ENCODE data around the gene DOCK10.

Gene DOCK10

GRCh38 chr2:225009768-225010167, 32.5 kb downstream of the DOCK10 start:
- DNase-seq, result no peak

- DNase-seq, result no peak
These were observed 33.3 kb downstream of the DOCK10 start for GRCh38 chr2:225008935-225009334.

- DNase-seq, result no peak
These were observed 34.0 kb downstream of the DOCK10 start for GRCh38 chr2:225008179-225008856.

- no peak for DNase-seq
These were observed 35.5 kb downstream of the DOCK10 start for GRCh38 chr2:225006730-225007129.

- no peak for DNase-seq
These were observed 37.7 kb downstream of the DOCK10 start for GRCh38 chr2:225004597-225004996.

- peak; percentile 50 for DNase-seq
These were observed 39.6 kb downstream of the DOCK10 start for GRCh38 chr2:225002656-225003045.

GRCh38 chr2:225002039-225002655, 40.1 kb downstream of the DOCK10 start:
- peak; percentile 70 for DNase-seq

GRCh38 chr2:224999754-225000153, 42.5 kb downstream of the DOCK10 start:
- DNase-seq, result no peak

GRCh38 chr2:224999321-224999720, 42.9 kb downstream of the DOCK10 start:
- DNase-seq, result no peak

GRCh38 chr2:224997802-224998201, 44.5 kb downstream of the DOCK10 start:
- no peak for DNase-seq

GRCh38 chr2:224995419-224995818, 46.8 kb downstream of the DOCK10 start:
- DNase-seq, result no peak

GRCh38 chr2:224994242-224994823, 47.9 kb downstream of the DOCK10 start:
- no peak for DNase-seq

- DNase-seq, result no peak
These were observed 51.6 kb downstream of the DOCK10 start for GRCh38 chr2:224990710-224991109.

GRCh38 chr2:224987733-224988132, 54.5 kb downstream of the DOCK10 start:
- no peak for DNase-seq

GRCh38 chr2:224986477-224986876, 55.8 kb downstream of the DOCK10 start:
- peak; percentile 26 for DNase-seq

- DNase-seq, result no peak
These were observed 57.6 kb downstream of the DOCK10 start for GRCh38 chr2:224984637-224985036.

- no peak for DNase-seq
These were observed 58.3 kb downstream of the DOCK10 start for GRCh38 chr2:224983712-224984554.

- DNase-seq, result peak; percentile 55
These were observed 59.2 kb downstream of the DOCK10 start for GRCh38 chr2:224982910-224983711.

GRCh38 chr2:224982226-224982625, 60.0 kb downstream of the DOCK10 start:
- no peak for DNase-seq

GRCh38 chr2:224976629-224977525, 65.4 kb downstream of the DOCK10 start:
- no peak for DNase-seq

GRCh38 chr2:224975761-224976160, 66.5 kb downstream of the DOCK10 start:
- no peak for DNase-seq
